SK-MEL-5 (cell line): ENCODE data around the gene LGALSL. TPM values are rescaled to one million over a fixed set of nuclear protein-coding genes. Genes with fewer than 3 reads are reported as not detected.
"Not testable (repeated sequence)": the region's sequence is repeated elsewhere in the genome, so short reads cannot be mapped to it uniquely, and the experiment has no call there.

Source experiments
- DNase-seq: peaks from one replicate; pipeline ENCODE4 v3.0.0-alpha.2; 2016; ENCODE audit warnings: low read depth, low spot score
- in situ Hi-C: cut with HindIII; loops from 2 replicates; pipeline ENCODE4 v1.10.0; 2016; ENCODE audit warnings: low sequenced_read_pairs, high pct_unique_total_duplicates, low pct_unique_long_range_greater_than_20kb
- total RNA-seq: library from RNA; depleted of rRNA; stranded (reverse); fragments of >200 nt; shearing (Covaris generic); gene quantifications from 2 replicates; pipeline ENCODE4 v1.2.3, GENCODE V29; 2014

Gene LGALSL
- total RNA-seq, 1 experiment from 2014 or later, result 12.2 TPM

DNA sequence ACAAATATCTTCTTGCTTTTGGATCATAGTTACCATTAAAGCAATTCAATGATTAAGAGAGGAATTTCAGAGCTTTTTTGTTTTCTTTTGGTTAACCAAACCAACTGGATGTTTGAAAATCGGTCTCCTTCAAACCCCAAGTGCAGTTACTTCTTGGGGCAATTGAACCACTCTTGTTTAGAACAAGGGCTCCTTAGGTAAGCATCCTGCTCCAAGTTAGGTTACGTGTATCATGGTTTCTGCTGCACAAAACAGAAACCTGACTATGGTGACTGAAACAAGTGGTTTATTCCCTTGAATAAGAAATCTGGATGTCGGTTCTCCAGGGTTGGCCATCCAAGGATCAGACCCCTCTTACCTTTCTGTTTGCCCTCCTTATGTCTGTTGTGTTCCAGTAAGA lies 16.1 kb upstream of the LGALSL start:
- no peak for DNase-seq
- in situ Hi-C loops, result no loop called here

DNA sequence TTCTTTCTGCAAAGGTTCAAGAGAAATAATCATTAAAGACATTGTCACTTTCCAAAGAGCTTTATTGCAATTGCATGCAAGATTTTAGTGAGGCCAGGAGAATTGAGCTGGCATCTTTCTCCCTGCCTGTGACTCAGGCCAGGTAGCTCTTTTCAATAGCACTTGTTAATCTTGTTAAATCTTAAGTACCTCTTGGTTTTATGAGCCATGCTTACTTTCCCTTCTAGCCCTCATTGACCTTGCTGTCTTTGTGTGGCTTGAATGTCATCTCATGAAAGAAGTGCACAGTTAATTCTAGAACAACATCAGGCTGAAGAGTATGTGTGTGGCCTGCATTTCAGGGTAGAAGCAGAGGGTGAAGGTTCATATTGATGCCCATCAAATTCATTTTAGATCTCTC lies 14.8 kb upstream of the LGALSL start:
- no peak for DNase-seq
- in situ Hi-C loops, result no loop called here

DNA sequence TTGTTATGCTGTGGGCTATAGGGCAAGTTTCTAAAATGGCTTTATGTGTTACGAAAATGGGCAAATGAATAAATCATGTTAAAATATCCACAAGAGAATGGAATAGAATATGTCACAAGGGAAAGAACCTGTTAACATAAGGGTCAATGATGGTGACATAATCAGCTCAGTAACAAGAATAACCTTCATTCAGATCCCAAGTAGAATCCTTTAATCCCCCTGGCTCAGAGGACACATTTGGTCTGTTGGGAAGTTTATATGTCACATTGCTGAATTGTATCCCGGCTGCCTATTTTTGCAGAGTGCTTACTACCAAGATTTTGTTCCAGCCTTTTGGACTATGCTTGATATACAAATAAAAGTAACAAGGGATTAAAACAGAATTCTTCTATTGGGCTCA lies 13.1 kb upstream of the LGALSL start:
- no peak for DNase-seq
- in situ Hi-C loops, result no loop called here

- no peak for DNase-seq
- in situ Hi-C loops, result no loop called here
These were observed 11.7 kb upstream of the LGALSL start for GRCh38 chr2:64442277-64442676.

DNA sequence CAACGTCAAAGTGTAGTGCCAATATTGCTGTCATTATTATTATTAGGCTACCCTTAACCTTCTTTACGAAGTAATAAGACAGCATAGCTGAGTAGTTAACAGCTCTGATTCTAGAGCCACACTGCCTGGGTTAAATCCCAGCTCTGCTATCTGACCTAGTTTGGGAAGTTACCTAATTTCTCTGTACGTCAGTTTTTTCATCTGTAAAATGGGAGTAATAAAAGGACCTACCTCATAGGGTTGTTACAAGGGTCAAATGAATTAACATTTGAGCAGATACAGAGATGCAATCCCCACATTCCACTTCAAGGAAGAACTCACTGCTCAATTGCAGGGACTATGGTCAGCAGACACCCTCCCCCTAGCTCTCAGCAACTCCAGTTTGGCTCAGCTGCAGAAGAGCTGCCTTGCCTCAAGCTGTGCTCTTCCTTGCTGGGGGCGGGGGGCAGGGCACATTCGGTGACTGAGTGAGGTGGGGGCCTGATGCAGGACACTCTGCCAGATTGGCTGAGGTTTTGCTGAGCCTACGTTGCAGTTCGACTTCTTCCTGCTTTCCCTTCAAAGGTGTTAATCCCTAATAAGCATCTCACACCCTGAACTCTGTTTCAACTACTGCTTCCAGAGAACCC lies 11.0 kb upstream of the LGALSL start:
- DNase-seq, result no peak
- in situ Hi-C loops, result no loop called here

GRCh38 chr2:64445970-64446369 lies 8.0 kb upstream of the LGALSL start:
- DNase-seq, in situ Hi-C loops: not testable (repeated sequence)

DNA sequence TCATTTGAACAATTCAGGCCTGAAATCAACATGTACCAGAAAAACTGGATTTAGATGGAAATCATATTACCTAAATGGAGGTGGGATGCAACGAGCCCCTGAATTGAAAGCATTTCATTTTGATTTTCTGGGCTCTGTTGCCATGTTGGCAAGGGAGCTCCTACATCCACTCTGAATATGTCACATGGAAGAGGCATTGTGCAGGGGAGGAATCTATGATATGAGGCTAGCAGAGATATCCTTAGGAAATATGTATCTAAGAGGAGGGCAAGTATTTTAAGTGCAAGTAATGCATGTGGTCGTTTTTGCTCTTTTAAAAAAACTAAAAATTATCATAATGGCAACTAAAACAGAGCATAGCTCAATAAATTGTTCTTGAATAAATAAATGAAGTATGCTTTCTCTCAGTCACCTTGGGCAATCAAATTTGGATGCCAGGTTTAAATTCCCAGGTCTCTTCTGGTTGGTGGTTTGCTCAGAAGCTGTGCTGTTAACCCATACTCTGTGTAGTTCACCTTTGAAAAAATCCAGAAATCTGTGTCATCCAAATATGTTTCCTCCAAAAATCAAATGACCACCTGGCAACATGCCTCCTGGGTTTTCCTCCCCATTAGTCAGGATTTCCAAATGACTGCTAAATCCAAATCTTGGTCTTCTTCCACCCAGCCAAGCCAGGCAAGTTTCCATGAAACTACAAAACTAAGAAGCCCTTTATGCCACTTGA lies 6.5 kb upstream of the LGALSL start:
- DNase-seq, result no peak
- in situ Hi-C loops, result no loop called here

- no peak for DNase-seq
- in situ Hi-C loops, result no loop called here
These were observed 5.9 kb upstream of the LGALSL start for GRCh38 chr2:64448041-64448426.

- DNase-seq, result no peak
- in situ Hi-C loops, result no loop called here
These were observed 2.9 kb upstream of the LGALSL start for GRCh38 chr2:64451051-64451450.

- in situ Hi-C loops, result no loop called here
- peak; percentile 38 for DNase-seq
These were observed 697 bp downstream of the LGALSL start for GRCh38 chr2:64454386-64455332.

DNA sequence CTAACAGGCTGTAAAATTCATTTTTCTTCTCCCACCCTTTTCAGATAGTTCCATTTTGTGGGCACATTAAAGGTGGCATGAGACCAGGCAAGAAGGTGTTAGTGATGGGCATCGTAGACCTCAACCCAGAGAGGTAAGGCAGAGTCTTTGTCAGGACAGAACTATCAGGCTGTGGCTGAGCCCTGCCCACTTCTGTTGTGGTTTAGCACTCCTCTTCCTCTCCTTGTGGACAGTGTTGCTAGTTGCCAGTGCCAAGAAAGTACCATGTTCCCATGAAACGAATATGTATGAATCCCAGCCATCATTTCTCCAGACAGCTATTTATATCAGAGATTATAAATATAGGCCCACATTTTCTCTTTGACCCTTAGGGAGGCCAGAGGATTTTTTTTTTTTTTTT lies 1.6 kb downstream of the LGALSL start:
- in situ Hi-C loops, result no loop called here
- peak; percentile 21 for DNase-seq

GRCh38 chr2:64456293-64456692 lies 2.3 kb downstream of the LGALSL start:
- in situ Hi-C loops, result no loop called here
- no peak for DNase-seq

- in situ Hi-C loops, result no loop called here
- DNase-seq, result peak; percentile 44
These were observed 3.6 kb downstream of the LGALSL start for GRCh38 chr2:64457524-64457923.

DNA sequence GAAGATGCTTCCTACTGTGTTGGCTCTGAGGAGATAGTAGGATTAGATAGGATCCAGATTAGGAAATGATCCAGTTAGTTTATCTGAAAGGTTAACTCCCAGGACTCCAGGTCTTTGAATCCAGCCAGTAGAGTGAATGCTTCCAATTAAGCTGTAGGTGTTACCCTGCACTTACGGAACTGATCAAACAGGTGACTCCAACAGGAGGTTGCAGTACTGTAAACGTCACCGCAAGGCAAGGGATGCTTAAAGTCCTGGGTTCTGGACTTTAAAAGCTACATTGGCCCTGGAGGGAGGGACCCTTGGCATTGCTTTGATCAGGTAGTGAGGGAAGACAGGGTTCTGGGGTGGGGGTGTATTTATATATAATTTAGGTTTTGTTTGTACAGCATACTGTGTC lies 5.6 kb downstream of the LGALSL start:
- DNase-seq, result no peak
- in situ Hi-C loops, result no loop called here

DNA sequence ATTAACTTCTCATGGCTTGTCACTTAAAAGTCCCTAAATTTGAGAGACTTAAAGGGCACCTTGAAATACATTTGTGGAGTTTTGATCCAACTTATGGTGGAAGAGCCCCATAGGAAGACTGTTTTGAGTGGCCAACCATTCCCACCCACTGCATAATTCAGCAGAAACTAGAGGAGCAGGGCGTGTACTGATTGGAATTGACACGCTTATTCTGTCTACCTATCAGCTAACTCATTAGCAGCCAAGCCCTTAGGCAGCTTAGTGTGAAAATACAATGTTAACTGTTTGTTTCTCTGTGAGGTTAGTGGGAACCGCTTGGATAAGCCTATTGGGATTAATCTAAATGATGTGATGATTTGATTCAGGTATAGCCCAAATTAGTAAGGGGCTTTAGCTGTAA lies 6.4 kb downstream of the LGALSL start:
- in situ Hi-C loops, result no loop called here
- no peak for DNase-seq

- in situ Hi-C loops, result no loop called here
These were observed 7.5 kb downstream of the LGALSL start for GRCh38 chr2:64461271-64462058.

DNA sequence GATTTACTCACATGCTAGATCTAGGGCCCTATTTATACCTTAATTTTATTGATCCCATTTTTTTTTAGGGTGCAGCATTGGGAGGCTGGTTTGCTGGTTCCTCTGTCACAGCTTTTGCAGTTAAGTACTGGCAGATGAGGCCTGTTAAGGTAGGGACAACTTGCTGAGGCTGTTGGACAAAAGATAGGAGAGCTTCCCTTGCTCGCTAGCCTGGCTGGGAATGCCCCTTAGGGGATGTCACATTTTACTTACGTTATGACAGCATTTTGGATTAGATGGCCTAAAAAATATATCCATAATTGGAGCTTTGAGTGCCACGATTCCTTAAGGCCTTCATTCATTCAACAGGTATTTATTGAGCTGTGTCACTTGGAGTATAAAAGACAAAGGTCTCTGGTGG lies 8.2 kb downstream of the LGALSL start:
- in situ Hi-C loops, result no loop called here
- DNase-seq, result no peak

More at GRCh38 chr2:64461271-64462058, 7.5 kb downstream of the LGALSL start:
- DNase-seq, result no peak
